Glutamatergic neuron (in vitro differentiated cells): ENCODE measurements around the gene BTBD9. TPM values are rescaled to one million over a fixed set of nuclear protein-coding genes. Genes with fewer than 3 reads are reported as not detected.

ENCODE experiments used
- DNase-seq: peaks from one replicate; pipeline ENCODE4 v3.0.0; 2022
- H3K27ac Mint-ChIP-seq: one replicate; pipeline ENCODE4 v1.8.0; 2020; ENCODE audit warnings: mild to moderate bottlenecking, mixed read lengths, inconsistent platforms; ENCODE audit not compliant: unreplicated experiment
- H3K27me3 Mint-ChIP-seq: one replicate; pipeline ENCODE4 v1.8.0; 2020; ENCODE audit warnings: mild to moderate bottlenecking, moderate library complexity, mixed read lengths, inconsistent platforms; ENCODE audit not compliant: unreplicated experiment
- H3K36me3 Mint-ChIP-seq: one replicate; pipeline ENCODE4 v1.8.0; 2020; ENCODE audit warnings: mild to moderate bottlenecking, mixed read lengths, inconsistent platforms; ENCODE audit not compliant: unreplicated experiment
- H3K4me1 Mint-ChIP-seq: one replicate; pipeline ENCODE4 v1.8.0; 2020; ENCODE audit warnings: mild to moderate bottlenecking, low read depth, mixed read lengths, inconsistent platforms; ENCODE audit not compliant: unreplicated experiment
- H3K4me3 Mint-ChIP-seq: one replicate; pipeline ENCODE4 v1.8.0; 2020; ENCODE audit warnings: mild to moderate bottlenecking, mixed read lengths, inconsistent platforms; ENCODE audit not compliant: unreplicated experiment
- H3K9me3 Mint-ChIP-seq: one replicate; pipeline ENCODE4 v1.8.0; 2020; ENCODE audit warnings: mild to moderate bottlenecking, moderate library complexity, mixed read lengths, inconsistent platforms; ENCODE audit not compliant: unreplicated experiment
- total RNA-seq: library from RNA; stranded (reverse); fragmentation: NEBNext Ultra II Directional; extraction: Animal tissue kit (Norgen Biotek cat#: 25700); gene quantifications from one replicate; pipeline ENCODE4 v1.2.1, GENCODE V29; 2021; ENCODE audit not compliant: unreplicated experiment
- TF ChIP-seq, protein P1 (sequence below): fragments of 200-600 bp; sonication (generic); IDR thresholded peaks from one replicate; pipeline ENCODE4 v1.5.0; 2021; ENCODE audit not compliant: partially characterized antibody, unreplicated experiment

The BTBD9 gene
- total RNA-seq, 1 donor from 2014 or later = 18.8 TPM

DNA sequence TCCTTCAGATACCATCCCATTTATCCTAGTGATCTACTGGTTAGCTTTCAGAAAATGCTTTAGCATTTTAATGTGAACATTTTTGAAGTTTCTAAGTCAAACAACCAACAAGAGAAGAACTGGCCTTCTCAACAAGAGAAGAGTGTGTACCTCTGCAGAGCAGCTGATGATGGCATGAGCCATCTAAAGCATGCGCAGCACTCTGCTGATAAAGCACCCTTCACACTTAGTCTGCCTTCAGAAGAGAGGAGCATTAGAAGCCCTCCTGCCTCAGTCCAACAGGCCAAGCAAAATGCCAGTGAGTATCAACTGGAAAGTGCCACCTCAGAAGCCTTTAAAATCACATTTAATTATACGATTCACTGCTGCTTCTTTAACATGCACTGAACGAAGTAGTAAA is 169.2 kb downstream of the BTBD9 start:
- Mint-ChIP-seq H3K4me3 (no peak overlapping the region), H3K27me3 (peaks cover 2% of the 10 kb centered on the region), H3K27ac (no peak overlapping the region)

DNA sequence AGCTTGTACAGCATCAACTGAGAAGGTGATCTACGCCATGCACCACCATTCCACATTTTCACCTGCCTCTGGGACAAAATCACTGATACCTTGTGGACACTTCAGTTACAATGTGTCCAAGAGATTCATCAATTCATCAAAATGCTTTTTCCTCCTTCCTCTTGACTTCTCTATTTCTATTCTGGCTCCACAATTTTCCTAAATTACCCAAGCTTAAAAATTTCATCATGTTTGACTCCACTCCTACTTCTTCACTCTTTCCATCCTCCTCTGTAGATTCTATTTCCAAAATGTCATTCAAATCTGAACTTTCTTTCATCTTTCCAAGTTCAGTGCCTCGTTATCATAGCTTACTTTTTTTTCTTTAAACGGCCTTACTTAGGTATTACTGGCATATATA is 172.2 kb downstream of the BTBD9 start:
- Mint-ChIP-seq H3K27me3 (peaks cover 2% of the 10 kb centered on the region), H3K36me3 (no peaks in the 10 kb centered on the region), H3K9me3 (no peaks in the 10 kb centered on the region), H3K27ac (no peak overlapping the region), H3K4me3 (no peak overlapping the region), H3K4me1 (no peaks in the 10 kb centered on the region)
- DNase-seq = no peak
- TF ChIP-seq, protein P1, sequence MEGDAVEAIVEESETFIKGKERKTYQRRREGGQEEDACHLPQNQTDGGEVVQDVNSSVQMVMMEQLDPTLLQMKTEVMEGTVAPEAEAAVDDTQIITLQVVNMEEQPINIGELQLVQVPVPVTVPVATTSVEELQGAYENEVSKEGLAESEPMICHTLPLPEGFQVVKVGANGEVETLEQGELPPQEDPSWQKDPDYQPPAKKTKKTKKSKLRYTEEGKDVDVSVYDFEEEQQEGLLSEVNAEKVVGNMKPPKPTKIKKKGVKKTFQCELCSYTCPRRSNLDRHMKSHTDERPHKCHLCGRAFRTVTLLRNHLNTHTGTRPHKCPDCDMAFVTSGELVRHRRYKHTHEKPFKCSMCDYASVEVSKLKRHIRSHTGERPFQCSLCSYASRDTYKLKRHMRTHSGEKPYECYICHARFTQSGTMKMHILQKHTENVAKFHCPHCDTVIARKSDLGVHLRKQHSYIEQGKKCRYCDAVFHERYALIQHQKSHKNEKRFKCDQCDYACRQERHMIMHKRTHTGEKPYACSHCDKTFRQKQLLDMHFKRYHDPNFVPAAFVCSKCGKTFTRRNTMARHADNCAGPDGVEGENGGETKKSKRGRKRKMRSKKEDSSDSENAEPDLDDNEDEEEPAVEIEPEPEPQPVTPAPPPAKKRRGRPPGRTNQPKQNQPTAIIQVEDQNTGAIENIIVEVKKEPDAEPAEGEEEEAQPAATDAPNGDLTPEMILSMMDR = no peak

More for the DNA sequence above, 169.2 kb downstream of the BTBD9 start:
- Mint-ChIP-seq H3K4me1 (peaks cover 2% of the 10 kb centered on the region), H3K36me3 (no peaks in the 10 kb centered on the region), H3K9me3 (peaks cover 2% of the 10 kb centered on the region)
- DNase-seq = no peak
- TF ChIP-seq, protein P1 = no peak

DNA sequence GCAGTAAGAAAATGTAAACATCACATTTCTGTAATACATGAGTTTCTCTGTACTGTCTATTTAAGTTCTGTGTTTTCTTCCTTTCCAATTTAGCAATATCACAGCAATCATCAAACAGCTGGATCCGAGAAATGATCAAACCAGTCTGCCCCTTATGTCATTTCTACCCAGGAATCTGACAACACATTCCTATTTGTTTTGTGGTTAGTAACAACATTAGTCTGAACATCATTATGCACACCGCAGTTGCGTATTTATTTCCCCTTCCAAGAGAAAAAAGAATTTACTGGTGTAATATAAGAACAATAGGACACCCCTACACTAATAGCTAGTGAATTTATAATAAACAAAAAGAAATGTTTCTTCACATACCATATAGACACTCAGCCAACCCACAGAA is 179.5 kb downstream of the BTBD9 start:
- DNase-seq = no peak
- H3K9me3 Mint-ChIP-seq = no peaks in the 10 kb centered on the region
- peaks cover 5% of the 10 kb centered on the region for H3K4me1 Mint-ChIP-seq
- TF ChIP-seq, protein P1 = no peak
- no peak overlapping the region for H3K27ac Mint-ChIP-seq
- H3K4me3 Mint-ChIP-seq = no peak overlapping the region
- H3K36me3 Mint-ChIP-seq = no peaks in the 10 kb centered on the region
- no peaks in the 10 kb centered on the region for H3K27me3 Mint-ChIP-seq

DNA sequence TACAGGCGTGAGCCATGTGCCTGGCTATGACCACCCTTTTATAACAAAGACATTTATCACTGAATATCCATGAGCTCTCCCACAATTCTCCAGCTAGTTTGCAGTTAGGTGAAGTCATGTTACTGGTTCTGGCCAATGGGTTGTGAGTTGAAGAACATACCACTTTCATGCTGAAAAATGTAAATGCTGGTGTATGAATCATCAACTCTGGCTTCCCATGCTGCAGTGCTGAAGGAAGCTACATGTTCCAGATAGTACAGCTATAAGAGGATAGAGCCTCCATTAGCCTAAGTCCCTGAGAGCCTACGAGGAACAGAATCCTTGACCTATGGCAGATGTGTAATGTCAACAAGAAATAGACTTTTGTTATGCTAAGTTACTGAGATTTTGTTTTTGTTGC is 180.4 kb downstream of the BTBD9 start:
- TF ChIP-seq, protein P1 = no peak
- no peak overlapping the region for H3K27ac Mint-ChIP-seq

DNA sequence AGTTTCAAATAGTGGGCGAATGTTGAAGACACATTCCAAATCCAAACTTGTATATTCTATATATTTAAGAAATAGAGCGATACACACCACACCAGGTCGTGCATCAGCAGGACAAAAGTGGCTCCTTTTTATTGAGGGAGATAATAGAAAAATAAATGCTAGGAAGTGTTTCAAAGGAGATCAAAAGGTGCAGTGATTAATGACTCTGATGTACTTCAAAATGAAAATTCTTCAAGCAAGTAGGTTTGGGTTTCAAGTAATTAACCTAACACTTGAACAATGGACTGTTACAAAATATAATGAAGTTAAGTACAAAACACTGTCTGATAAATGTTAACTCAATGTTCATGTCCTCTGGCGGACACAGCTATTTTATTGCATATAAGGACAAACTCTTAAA is 185.9 kb downstream of the BTBD9 start:
- Mint-ChIP-seq H3K9me3 (no peaks in the 10 kb centered on the region), H3K4me3 (no peak overlapping the region), H3K36me3 (peaks cover 5% of the 10 kb centered on the region), H3K27me3 (no peaks in the 10 kb centered on the region), H3K27ac (no peak overlapping the region), H3K4me1 (no peaks in the 10 kb centered on the region)
- no peak for DNase-seq
- TF ChIP-seq, protein P1 = no peak

More for the DNA sequence above, 180.4 kb downstream of the BTBD9 start:
- H3K36me3 Mint-ChIP-seq = no peaks in the 10 kb centered on the region
- peaks cover 5% of the 10 kb centered on the region for H3K4me1 Mint-ChIP-seq
- no peaks in the 10 kb centered on the region for H3K9me3 Mint-ChIP-seq
- H3K27me3 Mint-ChIP-seq = no peaks in the 10 kb centered on the region
- no peak for DNase-seq
- no peak overlapping the region for H3K4me3 Mint-ChIP-seq
